Liver (tissue), 9 donors: ENCODE results near the gene MOB3B. TPM values are rescaled to one million over a fixed set of nuclear protein-coding genes. Genes with fewer than 3 reads are reported as not detected.

Experiments
- DNase-seq: peaks from one replicate; pipeline ENCODE4 v3.0.0-alpha.2; 2017; ENCODE audit warnings: low spot score
- H3K27ac ChIP-seq, 2 donors: one replicate each; pipeline ENCODE4 v1.7.0; 2013; ENCODE audit warnings: inconsistent platforms in 2 of 2, low read length in 2 of 2, control low read depth in 1 of 2, low read depth in 1 of 2, mild to moderate bottlenecking in 1 of 2
- H3K27me3 ChIP-seq, 4 donors: one replicate each; pipeline versions ENCODE4 v1.6.1 to v1.7.0; 2013; ENCODE audit warnings: low read length in 3 of 4, inconsistent platforms in 1 of 4, mild to moderate bottlenecking in 1 of 4, moderate library complexity in 1 of 4; ENCODE audit not compliant: control insufficient read depth in 4 of 4, insufficient read depth in 4 of 4
- H3K36me3 ChIP-seq, 4 donors: one replicate each; pipeline versions ENCODE4 v1.6.1 to v1.7.0; 2013; ENCODE audit warnings: low read length in 3 of 4, mild to moderate bottlenecking in 3 of 4, low read depth in 1 of 4, moderate library complexity in 1 of 4; ENCODE audit not compliant: control insufficient read depth in 4 of 4, insufficient read depth in 3 of 4
- H3K4me1 ChIP-seq, 4 donors: one replicate each; pipeline versions ENCODE4 v1.6.1 to v1.7.0; 2013; ENCODE audit warnings: low read length in 3 of 4, mild to moderate bottlenecking in 3 of 4, moderate library complexity in 1 of 4; ENCODE audit not compliant: control insufficient read depth in 4 of 4, insufficient read depth in 4 of 4
- H3K4me3 ChIP-seq, 3 donors: one replicate each; pipeline versions ENCODE4 v1.6.1 to v1.7.0; 2013; ENCODE audit warnings: low read length in 3 of 3, control low read depth in 1 of 3, low read depth in 1 of 3, mild to moderate bottlenecking in 1 of 3
- H3K9ac ChIP-seq, 2 donors: one replicate each; pipeline ENCODE4 v1.7.0; 2013; ENCODE audit warnings: low read length in 2 of 2, mild to moderate bottlenecking in 2 of 2, moderate library complexity in 2 of 2, control low read depth in 1 of 2, low read depth in 1 of 2
- H3K9me3 ChIP-seq, 4 donors: one replicate each; pipeline versions ENCODE4 v1.6.1 to v1.7.0; 2013; ENCODE audit warnings: low read length in 3 of 4; ENCODE audit not compliant: control insufficient read depth in 4 of 4
- ATF3 ChIP-seq: IDR thresholded peaks from 2 replicates; pipeline ENCODE4 v1.6.1; 2016; ENCODE audit warnings: antibody characterized with exemption
- CTCF ChIP-seq: fragments of 150-350 bp; IDR thresholded peaks from 2 replicates; pipeline ENCODE4 v1.5.1; 2017; ENCODE audit warnings: improper control_type of control experiment, low read depth, low read length; ENCODE audit not compliant: missing input control
- EGR1 ChIP-seq, 2 donors: IDR thresholded peaks; 2 replicates each; pipeline ENCODE4 v1.6.1; 2016 to 2018; ENCODE audit warnings: antibody characterized with exemption in 2 of 2, low read depth in 2 of 2
- FOXA1 ChIP-seq: IDR thresholded peaks from 2 replicates; pipeline ENCODE4 v1.6.1; 2016; ENCODE audit warnings: antibody characterized with exemption
- FOXA2 ChIP-seq: IDR thresholded peaks from 2 replicates; pipeline ENCODE4 v1.6.1; 2016; ENCODE audit warnings: antibody characterized with exemption
- GABPA ChIP-seq, 2 donors: IDR thresholded peaks in 1 of 2; conservative IDR thresholded peaks in 1 of 2; 2 replicates each; pipeline ENCODE4 v1.6.1; 2016; ENCODE audit warnings: antibody characterized with exemption in 2 of 2, mild to moderate bottlenecking in 1 of 2, moderate library complexity in 1 of 2
- HNF4A ChIP-seq, 2 donors: conservative IDR thresholded peaks; 2 replicates each; pipeline ENCODE4 v1.6.1; 2016; ENCODE audit warnings: antibody characterized with exemption in 2 of 2, mild to moderate bottlenecking in 2 of 2
- HNF4G ChIP-seq: IDR thresholded peaks from 2 replicates; pipeline ENCODE4 v1.6.1; 2016; ENCODE audit warnings: antibody characterized with exemption
- JUND ChIP-seq, 2 donors: IDR thresholded peaks; 2 replicates each; pipeline ENCODE4 v1.6.1; 2016; ENCODE audit warnings: antibody characterized with exemption in 2 of 2
- MAX ChIP-seq: IDR thresholded peaks from 2 replicates; pipeline ENCODE4 v1.6.1; 2016; ENCODE audit warnings: antibody characterized with exemption
- NR2F2 ChIP-seq: IDR thresholded peaks from 2 replicates; pipeline ENCODE4 v1.6.1; 2016; ENCODE audit warnings: antibody characterized with exemption
- RAD21 ChIP-seq, 2 donors: IDR thresholded peaks; 2 replicates each; pipeline ENCODE4 v1.6.1; 2016; ENCODE audit warnings: antibody characterized with exemption in 2 of 2, mild to moderate bottlenecking in 2 of 2
- REST ChIP-seq: IDR thresholded peaks from 2 replicates; pipeline ENCODE4 v1.6.1; 2016; ENCODE audit warnings: antibody characterized with exemption, mild to moderate bottlenecking
- RXRA ChIP-seq, 2 donors: IDR thresholded peaks; 2 replicates each; pipeline ENCODE4 v1.6.1; 2017 to 2018; ENCODE audit warnings: antibody characterized with exemption in 2 of 2, mild to moderate bottlenecking in 1 of 2
- SP1 ChIP-seq: IDR thresholded peaks from 2 replicates; pipeline ENCODE4 v1.6.1; 2018; ENCODE audit warnings: antibody characterized with exemption, mild to moderate bottlenecking
- TAF1 ChIP-seq: conservative IDR thresholded peaks from 2 replicates; pipeline ENCODE4 v1.6.1; 2016; ENCODE audit warnings: antibody characterized with exemption, mild to moderate bottlenecking
- YY1 ChIP-seq: IDR thresholded peaks from 2 replicates; pipeline ENCODE4 v1.6.1; 2016; ENCODE audit warnings: antibody characterized with exemption, mild to moderate bottlenecking
- ZBTB33 ChIP-seq: IDR thresholded peaks from 2 replicates; pipeline ENCODE4 v1.6.1; 2016; ENCODE audit warnings: antibody characterized with exemption
- WGBS: extraction: QIAGEN DNeasy Blood & Tissue Kit; methylation state at CpG from one replicate; pipeline ENCODE4 v1.1.7; 2013; 5-methylcytosine and 5-hydroxymethylcytosine counted together
- polyA plus RNA-seq, 2 donors: library from polyadenylated mRNA; stranded (reverse) in 1 of 2; unstranded in 1 of 2; fragments of 200-250 nt in 1 of 2; fragments of >200 nt in 1 of 2; fragmentation: Nextera tagmentation in 1 of 2; extraction: Ambion mirVana in 1 of 2; gene quantifications; one replicate each; pipeline versions ENCODE4 v1.2.1 to v1.2.3, GENCODE V29; 2013 to 2015
- total RNA-seq, 2 donors: library from RNA; depleted of rRNA; stranded (reverse); fragments of >200 nt; gene quantifications; one replicate each; pipeline ENCODE4 v1.2.3, GENCODE V29; 2014
- donor health status: healthy.
- donor health status: healthy.
- donor health status: healthy.
- donor health status: healthy.
- donor health status: healthy.

The MOB3B gene
- total and polyA plus RNA-seq, 4 donors, result 0.36 to 1.1 (median 0.76) TPM

GRCh38 chr9:27358007-27358406 lies 171.6 kb downstream of the MOB3B start:
- Histone ChIP-seq H3K4me1 (peaks cover 0 to 6% (median under 1%) of the 10 kb centered on the region in 4 donors), H3K27ac (no peak overlapping the region), H3K9me3 (no peaks in the 10 kb centered on the region), H3K4me3 (no peak overlapping the region), H3K9ac (no peak overlapping the region), H3K27me3 (no peaks in the 10 kb centered on the region), H3K36me3 (peaks cover 0 to 4% (median 0%) of the 10 kb centered on the region in 4 donors)
- DNase-seq, result no peak
- no peak for TF ChIP-seq MAX
- no peak for TF ChIP-seq JUND (IDR thresholded peaks at IDR 0.05)
- no peak for TF ChIP-seq ATF3
- no peak for TF ChIP-seq NR2F2
- TF ChIP-seq RAD21 (IDR thresholded peaks at IDR 0.05), result no peak
- TF ChIP-seq FOXA1, result no peak
- TF ChIP-seq HNF4G, result no peak

- 82% methylated on average over 2 of the region's 2 CpGs for WGBS
- peaks cover 0 to 4% (median 0%) of the 10 kb centered on the region in 4 donors for H3K36me3 ChIP-seq
- no peak overlapping the region for H3K27ac ChIP-seq
- peaks cover 0 to 1% (median 0%) of the 10 kb centered on the region in 4 donors for H3K4me1 ChIP-seq
- no peak overlapping the region for H3K4me3 ChIP-seq
- DNase-seq, result no peak
- H3K9me3 ChIP-seq, result no peaks in the 10 kb centered on the region
- H3K27me3 ChIP-seq, result no peaks in the 10 kb centered on the region
- H3K9ac ChIP-seq, result no peak overlapping the region
- TF ChIP-seq SP1 (no peak), MAX (no peak), RXRA (IDR thresholded peaks at IDR 0.05) (no peak), HNF4G (no peak), CTCF (no peak), GABPA (IDR thresholded peaks at IDR 0.05 in 1 of 2, conservative IDR thresholded peaks at IDR 0.05 in 1 of 2) (no peak), FOXA2 (no peak), FOXA1 (no peak), NR2F2 (no peak), YY1 (no peak), REST (no peak), JUND (IDR thresholded peaks at IDR 0.05) (no peak), TAF1 (no peak), EGR1 (IDR thresholded peaks at IDR 0.05; ENCODE audit: low read depth in 2 of 2) (no peak), ZBTB33 (no peak), HNF4A (conservative IDR thresholded peaks at IDR 0.05) (no peak), RAD21 (IDR thresholded peaks at IDR 0.05) (no peak)
Observed at GRCh38 chr9:27356446-27356845, 173.2 kb downstream of the MOB3B start.
